ENCODE measurements around the gene SULT2B1.

- TF ChIP-seq GATA2 (IDR thresholded peaks at IDR 0.05; ENCODE audit: low read depth, low read length) (no peak), GATA3 (IDR thresholded peaks at IDR 0.05; ENCODE audit: low read depth, low read length) (no peak)
Observed at GRCh38 chr19:48561412-48561811, 9.4 kb downstream of the SULT2B1 start.

Measured in SH-SY5Y (cell line).